GM19240 (cell line): ENCODE data around the gene ICAM1.

Source experiments
- DNase-seq: peaks from one replicate; pipeline ENCODE4 v3.0.0; 2011; ENCODE audit warnings: low spot score; ENCODE audit not compliant: insufficient read length

Gene ICAM1

DNA sequence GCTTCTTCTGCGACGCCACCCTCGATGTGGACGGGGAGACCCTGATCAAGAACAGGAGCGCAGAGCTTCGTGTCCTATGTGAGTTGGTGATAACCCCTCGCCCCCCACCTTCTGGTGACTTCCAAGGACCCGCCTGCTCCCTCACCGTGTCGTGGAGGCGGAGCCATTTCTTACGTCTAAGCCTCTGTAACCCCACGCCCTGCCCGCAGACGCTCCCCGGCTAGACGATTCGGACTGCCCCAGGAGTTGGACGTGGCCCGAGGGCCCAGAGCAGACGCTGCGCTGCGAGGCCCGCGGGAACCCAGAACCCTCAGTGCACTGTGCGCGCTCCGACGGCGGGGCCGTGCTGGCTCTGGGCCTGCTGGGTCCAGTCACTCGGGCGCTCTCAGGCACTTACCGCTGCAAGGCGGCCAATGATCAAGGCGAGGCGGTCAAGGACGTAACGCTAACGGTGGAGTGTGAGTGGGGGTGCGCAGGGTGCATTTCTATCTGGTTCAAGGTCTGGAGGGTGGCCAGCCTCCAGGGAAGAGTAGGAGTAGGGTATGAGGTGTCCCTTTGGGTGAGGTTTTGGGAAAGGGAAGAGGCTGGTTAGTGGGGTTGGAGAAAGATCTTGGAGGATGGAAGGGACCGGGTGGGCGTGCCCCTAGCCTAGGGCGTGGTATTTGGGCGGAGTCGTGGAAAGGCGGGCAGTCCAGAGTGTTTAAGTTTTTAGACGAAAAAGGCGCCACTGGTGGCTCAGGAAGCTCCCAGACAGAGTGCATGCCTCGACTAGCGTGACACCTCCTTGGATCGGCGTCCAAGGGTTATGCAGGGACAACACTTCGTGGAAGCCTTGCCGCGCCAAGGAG lies 22.1 kb downstream of the ICAM1 start:
- DNase-seq: no peak

DNA sequence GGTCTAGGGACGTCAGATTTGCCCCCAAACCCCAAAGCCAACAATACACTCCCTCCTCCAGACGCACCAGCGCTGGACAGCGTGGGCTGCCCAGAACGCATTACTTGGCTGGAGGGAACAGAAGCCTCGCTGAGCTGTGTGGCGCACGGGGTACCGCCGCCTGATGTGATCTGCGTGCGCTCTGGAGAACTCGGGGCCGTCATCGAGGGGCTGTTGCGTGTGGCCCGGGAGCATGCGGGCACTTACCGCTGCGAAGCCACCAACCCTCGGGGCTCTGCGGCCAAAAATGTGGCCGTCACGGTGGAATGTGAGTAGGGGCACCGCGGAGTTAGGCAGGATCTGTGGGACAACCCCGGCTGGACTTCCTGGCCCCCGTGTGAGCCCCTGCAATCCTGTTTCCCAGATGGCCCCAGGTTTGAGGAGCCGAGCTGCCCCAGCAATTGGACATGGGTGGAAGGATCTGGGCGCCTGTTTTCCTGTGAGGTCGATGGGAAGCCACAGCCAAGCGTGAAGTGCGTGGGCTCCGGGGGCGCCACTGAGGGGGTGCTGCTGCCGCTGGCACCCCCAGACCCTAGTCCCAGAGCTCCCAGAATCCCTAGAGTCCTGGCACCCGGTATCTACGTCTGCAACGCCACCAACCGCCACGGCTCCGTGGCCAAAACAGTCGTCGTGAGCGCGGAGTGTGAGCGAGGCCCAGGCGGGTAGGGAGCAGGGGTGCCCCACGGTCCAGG lies 22.9 kb downstream of the ICAM1 start:
- DNase-seq: no peak

DNA sequence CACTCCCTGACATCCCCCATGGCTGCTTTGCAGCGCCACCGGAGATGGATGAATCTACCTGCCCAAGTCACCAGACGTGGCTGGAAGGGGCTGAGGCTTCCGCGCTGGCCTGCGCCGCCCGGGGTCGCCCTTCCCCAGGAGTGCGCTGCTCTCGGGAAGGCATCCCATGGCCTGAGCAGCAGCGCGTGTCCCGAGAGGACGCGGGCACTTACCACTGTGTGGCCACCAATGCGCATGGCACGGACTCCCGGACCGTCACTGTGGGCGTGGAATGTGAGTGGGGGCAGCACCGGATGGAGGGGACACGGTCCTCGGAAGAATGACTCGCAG lies 23.4 kb downstream of the ICAM1 start:
- no peak for DNase-seq

DNA sequence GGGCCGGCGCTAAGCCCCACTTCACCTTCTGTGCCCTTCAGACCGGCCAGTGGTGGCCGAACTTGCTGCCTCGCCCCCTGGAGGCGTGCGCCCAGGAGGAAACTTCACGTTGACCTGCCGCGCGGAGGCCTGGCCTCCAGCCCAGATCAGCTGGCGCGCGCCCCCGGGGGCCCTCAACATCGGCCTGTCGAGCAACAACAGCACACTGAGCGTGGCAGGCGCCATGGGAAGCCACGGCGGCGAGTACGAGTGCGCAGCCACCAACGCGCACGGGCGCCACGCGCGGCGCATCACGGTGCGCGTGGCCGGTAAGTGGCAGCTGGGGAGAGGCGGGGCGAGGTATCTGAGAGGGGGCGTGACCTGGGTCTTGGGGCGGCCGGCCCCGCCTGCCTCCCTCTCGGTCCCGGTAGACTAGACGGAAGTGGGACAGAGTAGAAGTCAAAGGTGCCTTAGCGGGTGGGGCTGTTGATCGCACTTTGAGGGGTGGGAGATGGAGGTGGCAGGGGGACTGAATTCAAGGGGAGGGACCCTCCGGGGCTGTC lies 24.5 kb downstream of the ICAM1 start:
- DNase-seq: peak; percentile 80

DNA sequence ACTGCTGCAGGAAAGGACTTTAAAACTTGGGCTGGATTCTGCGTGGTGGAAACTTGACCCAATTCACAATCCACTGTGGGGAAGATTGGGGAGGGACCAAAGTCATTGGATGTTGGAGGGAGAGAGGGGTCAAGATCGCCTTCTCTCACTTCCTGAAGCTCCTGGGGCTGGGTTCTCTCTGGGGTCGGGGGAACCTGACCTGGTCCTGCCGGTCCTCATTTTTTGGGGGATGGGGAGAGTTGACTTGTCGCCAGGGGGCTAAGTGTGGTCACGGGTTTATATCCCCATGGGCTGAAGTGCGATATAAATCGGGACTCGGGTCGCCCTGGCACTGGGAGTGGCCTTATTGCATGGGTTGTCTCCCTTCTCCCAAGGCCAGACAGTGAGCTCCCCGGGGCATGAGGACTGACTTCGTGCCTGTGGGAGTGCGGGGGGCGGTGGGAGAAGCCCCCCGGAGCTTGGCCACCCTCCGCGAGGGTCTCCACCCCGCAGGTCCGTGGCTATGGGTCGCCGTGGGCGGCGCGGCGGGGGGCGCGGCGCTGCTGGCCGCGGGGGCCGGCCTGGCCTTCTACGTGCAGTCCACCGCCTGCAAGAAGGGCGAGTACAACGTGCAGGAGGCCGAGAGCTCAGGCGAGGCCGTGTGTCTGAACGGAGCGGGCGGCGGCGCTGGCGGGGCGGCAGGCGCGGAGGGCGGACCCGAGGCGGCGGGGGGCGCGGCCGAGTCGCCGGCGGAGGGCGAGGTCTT lies 25.1 kb downstream of the ICAM1 start:
- DNase-seq: no peak

DNA sequence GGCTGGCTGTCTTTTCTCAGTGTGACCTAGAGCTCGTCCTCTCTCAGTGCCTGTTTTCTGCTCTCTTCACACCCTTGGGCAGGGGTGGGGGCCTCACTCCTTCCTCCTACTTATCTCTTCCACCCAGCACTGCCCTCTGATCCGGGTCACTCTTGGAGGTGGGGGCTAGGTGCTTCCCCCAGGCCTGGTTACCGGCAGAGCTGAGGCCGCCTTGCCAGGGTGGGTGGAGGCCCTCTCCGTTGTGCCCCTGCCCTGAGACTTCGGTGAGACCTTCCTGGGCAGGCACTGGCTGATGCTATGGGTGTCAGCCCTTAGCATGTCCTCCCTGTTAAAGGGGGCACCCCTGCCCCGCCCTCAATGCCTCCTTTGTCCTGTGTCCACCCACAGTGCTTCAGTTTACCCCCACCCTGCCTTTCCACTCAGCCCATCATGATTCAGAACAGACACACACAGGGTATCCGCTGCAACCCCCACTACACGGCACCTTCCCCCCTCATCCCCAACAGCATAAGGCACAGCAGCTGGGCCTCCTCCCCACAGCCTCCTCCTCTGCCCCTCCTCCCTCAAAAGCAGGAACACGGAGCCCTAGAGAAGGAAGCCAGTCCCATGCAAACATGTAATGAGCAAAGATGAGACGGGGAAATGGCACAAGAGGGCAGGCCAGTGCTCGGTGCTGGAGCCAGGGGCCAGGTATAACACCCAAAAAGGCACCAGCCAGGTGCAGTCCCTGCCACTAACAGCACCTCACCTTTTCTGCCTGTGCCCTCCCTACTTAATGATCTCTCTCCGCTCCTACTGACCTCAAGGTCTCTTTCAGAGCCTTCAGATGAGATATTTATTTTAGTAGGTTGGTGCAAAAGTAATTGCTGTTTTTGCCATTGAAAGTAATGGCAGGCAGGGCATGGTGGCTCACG lies 28.9 kb downstream of the ICAM1 start:
- no peak for DNase-seq

DNA sequence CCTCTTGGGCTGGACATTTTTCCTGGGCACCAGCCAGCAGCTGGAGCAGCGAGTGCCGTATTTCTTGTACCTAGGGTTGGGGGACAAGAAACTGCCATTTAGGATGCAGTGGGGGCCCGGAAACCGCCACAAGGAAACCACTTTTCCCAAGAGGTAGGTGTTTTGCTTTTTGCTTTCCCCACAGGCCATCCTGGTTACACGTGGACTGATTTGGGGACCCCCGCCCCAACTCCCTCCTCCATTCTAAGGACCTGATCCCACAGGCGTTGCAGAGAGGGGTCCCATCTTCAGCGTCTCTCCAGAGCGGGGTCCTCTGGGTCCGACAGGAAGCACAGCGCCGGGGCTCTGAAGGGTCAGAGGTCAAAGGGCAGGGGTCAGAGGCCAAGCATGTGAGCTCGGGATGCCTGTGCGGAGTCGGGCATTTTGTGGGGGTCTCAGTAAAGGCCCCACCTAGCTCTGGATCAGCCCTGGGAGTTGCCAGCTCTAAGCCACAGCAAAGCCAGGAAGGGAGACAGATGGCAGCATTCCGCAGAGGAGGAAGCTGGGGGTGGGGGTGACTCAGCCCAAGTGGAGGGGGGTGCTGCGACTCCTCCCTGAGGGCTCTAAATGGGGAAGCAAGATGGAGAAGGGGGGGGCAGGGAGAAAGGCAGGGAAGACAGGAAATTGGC lies 34.4 kb downstream of the ICAM1 start:
- DNase-seq: no peak

DNA sequence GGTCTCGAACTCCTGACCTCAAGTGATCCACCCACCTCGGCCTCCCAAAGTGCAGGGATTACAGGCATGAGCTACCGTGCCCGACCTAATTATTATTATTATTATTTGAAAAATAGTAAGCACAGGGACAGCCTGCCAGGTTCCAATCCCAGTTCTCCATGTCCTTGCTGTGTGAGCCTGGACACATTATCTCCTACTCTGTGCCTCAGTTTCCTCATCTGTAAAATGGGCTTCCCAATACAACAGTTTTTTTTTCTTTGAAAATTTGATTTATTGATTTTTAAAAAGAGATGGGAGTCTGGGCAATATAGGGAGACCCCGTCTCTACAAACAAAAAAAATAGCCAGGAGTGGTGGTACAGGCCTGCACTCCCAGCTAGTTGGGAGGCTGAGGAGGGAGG lies 35.4 kb downstream of the ICAM1 start:
- no peak for DNase-seq

DNA sequence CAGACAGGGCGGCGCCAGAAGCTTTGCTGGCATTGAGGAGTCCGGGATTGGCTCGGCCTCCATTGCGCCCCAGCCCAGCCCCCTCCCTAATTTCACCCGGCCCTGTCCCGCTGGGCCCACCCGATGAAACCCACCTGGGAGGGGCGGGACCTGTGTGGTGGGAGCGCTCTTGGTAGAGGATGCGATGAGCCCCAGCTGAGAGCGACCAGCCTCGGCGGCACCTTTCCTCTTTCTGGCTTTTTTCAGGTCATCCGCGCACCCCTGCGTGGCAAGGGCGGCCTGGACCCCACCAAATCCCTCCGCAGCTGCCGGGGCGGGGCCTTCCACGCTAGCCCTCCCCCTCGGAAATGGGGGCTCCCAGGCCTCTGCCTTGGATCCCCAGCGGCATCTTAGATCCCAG lies 38.5 kb downstream of the ICAM1 start, which contains the start of gene ZGLP1:
Gene ZGLP1, minus strand, starts transcription at position 393 of the 400 bp plus-strand sequence.
- DNase-seq: no peak

DNA sequence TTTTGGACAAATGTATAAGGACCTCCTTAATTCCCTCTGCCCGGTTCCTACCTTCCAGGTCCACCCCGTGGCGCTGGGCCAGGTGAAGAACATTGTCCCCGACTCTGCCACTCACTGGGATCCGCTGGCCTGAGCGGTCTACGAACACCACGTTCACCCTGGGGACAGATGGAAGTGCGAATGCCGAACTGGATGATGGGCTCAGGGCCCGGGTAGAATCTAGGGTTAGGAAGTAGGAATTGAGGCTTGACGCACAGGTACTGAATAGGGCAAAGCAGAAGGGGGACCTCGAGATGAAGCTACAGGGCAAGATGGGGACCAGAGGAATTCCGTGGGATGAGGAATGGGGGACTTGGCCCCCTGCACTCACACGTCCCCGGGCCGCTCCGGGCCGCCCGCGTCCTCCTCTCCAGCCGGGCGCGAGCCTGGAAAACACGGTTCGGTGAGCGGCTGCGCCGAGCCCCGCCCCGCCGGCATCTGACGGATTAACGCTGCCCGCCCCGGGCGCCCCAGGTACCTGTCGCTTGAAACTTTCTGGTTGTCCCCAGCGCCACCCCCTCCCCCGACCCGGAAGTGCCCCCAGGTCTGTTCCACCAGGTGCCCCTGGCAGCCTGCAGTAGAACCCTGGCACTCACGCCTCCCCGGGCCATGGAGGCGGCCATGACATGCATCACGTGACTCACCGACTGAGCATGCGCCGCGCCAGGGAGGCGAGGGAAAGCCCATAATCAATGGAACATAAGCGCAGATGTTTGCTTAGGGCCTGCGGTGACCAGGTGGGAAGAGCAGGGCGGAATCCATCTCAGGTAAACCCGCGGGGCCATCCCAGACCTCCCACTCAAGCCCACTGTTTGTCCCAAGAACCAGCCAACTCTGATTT lies 44.7 kb downstream of the ICAM1 start, which contains the start of gene FDX2:
Gene FDX2, minus strand, starts transcription at position 681 of the 880 bp plus-strand sequence. Its CDS starts 19 bp downstream, at position 662.
- peak; percentile 95 for DNase-seq

DNA sequence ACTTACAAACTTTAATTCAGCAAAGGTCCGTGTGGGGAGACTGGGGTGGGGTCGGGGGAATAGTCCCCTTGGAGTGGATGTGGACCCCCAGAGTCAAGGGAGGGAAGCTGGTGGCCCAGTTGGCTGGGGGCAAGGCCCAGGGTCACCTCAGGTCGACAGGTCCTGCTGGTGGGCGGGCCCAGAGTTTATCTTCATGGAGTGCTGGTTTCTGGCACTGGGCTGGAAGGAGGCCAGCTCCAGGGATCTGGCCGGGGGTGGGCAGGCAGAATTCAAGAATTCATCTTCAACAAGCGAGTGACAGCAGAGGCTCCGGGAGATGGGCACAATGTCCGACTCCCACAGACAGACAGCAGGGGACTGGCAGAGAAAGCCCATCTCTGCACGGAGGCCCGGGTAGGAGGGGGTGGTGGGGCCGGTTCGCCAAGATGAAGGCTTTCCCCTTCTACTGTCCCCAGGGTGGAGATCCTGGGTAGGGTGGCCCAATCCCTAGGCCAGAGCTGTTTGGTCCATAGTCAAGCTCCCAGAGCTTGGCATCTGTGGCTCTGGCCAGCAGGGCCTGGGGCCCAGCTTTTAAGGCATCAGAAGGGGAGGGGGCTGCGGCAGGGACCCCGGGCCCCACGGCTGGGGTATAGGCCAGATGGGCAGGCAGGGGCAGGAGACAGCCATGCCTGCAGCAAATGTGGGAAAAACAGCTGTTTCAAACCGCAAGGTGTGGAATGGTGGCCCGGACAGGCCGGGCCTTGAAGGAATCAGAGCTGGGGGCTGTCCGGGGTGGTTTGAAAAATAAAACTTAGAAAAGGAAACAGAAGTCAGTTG lies 45.5 kb downstream of the ICAM1 start:
- no peak for DNase-seq

DNA sequence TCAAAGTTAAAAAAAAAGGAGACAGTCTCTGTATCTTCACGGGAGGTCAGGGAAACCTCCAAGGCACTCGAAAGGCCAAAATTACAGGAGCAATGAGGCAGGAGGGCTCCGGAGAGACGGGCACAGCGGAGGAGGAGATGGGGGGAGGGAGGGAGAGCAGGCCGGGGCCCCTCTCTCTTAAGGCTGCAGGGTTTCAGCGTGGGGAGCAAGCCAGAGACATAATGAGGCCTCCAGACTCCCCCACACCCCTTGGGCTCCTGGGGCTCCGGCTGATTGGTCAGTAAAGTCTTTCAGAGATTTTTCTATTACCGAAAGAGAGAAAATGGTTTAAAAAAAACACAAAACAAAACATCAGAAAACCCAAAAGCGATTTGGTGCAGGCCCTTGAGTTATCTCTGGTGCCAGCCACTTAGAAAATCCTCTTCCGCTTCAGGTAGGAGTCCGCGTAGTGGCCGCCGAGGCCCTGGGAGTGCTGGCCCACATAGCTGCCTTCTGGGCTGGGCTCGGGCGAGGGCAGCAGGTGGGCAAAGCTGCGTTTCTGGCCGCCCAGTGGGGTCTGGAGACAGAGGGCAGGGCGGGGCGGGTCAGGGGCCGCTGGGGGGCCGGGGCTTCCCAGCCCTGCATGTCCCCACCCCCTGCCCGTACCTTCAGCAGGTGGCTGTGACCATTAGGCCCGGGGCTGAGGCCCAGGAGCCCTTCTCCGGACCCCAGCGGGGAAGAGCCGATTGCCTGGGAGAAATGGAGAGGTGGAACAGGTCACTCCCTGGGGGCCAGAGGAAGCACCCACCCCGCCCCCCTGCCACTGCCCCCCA lies 46.3 kb downstream of the ICAM1 start:
- DNase-seq: no peak

DNA sequence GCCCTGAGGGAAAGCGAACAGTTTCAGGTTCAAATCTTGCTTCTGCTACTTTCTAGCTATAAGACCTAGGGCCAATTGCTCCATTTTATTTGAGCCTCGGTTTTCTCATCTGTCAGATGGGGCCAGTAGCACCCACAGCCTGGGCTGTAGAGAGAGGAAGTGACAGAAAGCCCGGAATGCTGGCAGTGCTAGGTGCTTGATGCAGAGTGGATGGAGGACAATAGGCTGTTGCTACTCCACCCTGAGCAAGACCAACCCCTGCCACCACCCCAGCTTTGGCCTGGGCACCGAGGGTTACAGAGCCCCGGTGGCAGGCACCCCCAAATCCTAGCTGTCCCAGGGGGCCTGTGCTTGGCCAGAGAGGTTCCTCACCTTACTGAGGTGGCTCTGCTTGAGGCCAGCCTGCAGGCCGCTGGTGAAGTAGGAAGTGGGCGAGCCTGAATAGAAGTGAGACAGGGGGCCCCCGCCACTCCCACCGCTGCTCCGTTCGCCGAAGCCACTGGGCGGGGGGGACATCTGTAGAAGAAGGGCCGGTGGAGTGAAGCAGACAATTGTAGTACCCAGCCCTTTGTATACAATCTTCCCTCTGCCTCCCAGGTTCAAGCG lies 47.0 kb downstream of the ICAM1 start:
- no peak for DNase-seq

DNA sequence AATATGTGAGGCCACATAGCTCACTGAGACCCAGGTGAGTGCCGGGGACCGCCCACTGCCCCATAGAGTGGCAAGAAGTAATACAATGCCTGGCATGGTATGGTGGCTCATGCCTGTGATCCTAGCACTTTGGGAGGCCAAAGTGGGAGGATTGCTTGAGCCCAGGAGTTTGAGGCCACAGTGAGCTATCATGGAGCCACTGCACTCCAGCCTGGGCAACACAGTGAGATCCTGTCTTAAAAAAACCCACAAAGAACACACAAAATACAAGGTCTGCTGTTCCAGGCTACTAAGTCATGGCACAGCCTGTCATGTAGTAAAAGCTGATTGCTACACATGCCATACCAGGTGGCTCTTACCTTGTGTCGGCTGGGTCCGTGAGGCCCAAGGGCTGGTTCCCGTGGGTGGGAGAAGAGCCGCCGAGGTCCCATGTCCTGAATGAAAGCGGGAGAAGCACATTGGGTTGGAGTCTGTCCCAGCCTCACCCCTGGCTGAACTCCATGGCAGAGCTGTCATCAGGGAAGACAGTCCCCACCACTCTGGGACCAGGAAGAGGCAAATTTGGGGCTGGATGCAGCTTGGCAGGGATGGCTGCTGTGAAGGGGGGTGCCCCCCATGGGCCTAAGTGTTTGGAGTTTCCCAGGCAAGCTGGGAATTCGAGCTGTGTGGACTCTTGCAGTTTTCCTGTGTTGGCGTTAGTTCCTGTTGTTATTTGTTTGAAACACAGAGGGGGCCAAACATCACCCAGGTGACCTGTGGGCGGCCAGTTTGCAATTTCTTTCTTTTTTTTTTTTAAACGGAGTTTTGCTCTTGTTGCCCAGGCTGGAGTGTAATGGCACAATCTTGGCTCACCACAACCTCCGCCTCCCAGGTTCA lies 48.1 kb downstream of the ICAM1 start:
- no peak for DNase-seq

DNA sequence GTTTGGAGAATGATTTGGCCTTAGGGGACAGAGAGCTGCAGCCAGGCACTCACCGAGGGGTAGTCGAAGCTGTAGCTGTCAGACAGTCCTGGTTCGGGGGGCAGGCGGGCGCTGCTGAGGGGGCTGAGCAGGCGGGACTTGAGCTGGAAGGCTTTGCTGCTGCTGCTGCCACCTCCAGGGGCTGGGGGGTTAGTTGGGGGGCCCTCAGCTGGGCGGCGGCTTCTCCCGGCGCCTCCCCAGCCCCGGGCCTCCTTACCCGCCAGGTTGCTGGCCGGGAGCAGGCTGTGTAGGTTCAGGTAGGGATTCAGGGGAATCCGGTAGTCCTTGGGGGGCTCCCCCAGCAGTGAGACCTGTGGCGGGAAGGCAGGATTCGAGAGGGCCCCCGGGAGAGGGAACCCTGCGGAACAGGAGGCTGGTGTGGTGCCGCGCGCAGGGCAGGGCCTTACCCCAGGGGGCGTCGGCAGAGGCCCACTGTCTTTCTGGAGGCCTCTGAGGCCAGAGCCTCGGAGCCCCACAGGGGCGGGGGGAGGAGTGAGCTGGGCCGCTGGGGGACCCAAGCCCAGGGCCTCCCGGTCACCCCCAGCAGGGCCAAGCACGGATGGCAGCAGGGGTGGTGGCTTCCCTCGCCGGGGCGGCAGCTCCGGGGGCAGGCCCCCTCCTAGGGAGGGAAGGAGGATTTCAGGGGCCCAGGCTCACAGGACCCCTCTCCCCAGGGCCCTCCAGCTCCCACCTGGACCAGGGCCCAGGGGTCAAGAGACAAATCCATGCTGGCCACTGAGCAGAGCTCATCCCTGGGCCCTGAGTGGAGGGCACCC lies 49.9 kb downstream of the ICAM1 start:
- no peak for DNase-seq
